Ishikawa (cell line): ENCODE measurements around the gene RBM20.

Experiments used
- CEBPB ChIP-seq: IDR thresholded peaks from 2 replicates; pipeline ENCODE4 v1.6.1; 2012
- CREB1 ChIP-seq: IDR thresholded peaks from 2 replicates; pipeline ENCODE4 v1.6.1; 2012; ENCODE audit warnings: low read depth
- EGR1 ChIP-seq: IDR thresholded peaks from 2 replicates; pipeline ENCODE4 v1.6.1; 2012
- EP300 ChIP-seq: IDR thresholded peaks from 2 replicates; pipeline ENCODE4 v1.6.1; 2012; ENCODE audit warnings: borderline replicate concordance
- FOXM1 ChIP-seq: IDR thresholded peaks from 2 replicates; pipeline ENCODE4 v1.6.1; 2012; ENCODE audit warnings: low read depth, borderline replicate concordance
- MAX ChIP-seq: IDR thresholded peaks from 2 replicates; pipeline ENCODE4 v1.6.1; 2012
- NFIC ChIP-seq: IDR thresholded peaks from 2 replicates; pipeline ENCODE4 v1.6.1; 2012
- RAD21 ChIP-seq: IDR thresholded peaks from 2 replicates; pipeline ENCODE4 v1.6.1; 2012; ENCODE audit warnings: low read depth
- REST ChIP-seq: IDR thresholded peaks from 2 replicates; pipeline ENCODE4 v1.6.1; 2012; ENCODE audit warnings: low read depth, mild to moderate bottlenecking
- TAF1 ChIP-seq: IDR thresholded peaks from 2 replicates; pipeline ENCODE4 v1.6.1; 2012; ENCODE audit warnings: low read depth, mild to moderate bottlenecking
- TCF12 ChIP-seq: IDR thresholded peaks from 2 replicates; pipeline ENCODE4 v1.6.1; 2012; ENCODE audit warnings: low read depth
- TEAD4 ChIP-seq: IDR thresholded peaks from 2 replicates; pipeline ENCODE4 v1.6.1; 2012
- USF1 ChIP-seq: IDR thresholded peaks from 2 replicates; pipeline ENCODE4 v1.6.1; 2012
- YY1 ChIP-seq: IDR thresholded peaks from 2 replicates; pipeline ENCODE4 v1.6.1; 2012; ENCODE audit warnings: low read depth
- ZBTB7A ChIP-seq: IDR thresholded peaks from 2 replicates; pipeline ENCODE4 v1.6.1; 2012; ENCODE audit warnings: low read depth

The RBM20 gene

GRCh38 chr10:110670335-110670734 is 26.2 kb downstream of the RBM20 start:
- no peak for TF ChIP-seq FOXM1
- TF ChIP-seq MAX = no peak

- TF ChIP-seq TEAD4 (no peak), CREB1 (no peak), ZBTB7A (peak; percentile 94), EP300 (no peak), EGR1 (no peak), CEBPB (no peak), TCF12 (peak; percentile 35; the same call in 1 of the 2 replicates), USF1 (0 out of 2 replicates have a peak, but pooled peaks have one; percentile 16), NFIC (peak; percentile 64), RAD21 (peak; percentile 79), YY1 (peak; percentile 41; the same call in 1 of the 2 replicates), REST (no peak), FOXM1 (no peak; the same call in 1 of the 2 replicates), TAF1 (no peak; the same call in 1 of the 2 replicates), MAX (peak; percentile 94)
These were observed 27.8 kb downstream of the RBM20 start for GRCh38 chr10:110671788-110672579.

GRCh38 chr10:110672580-110672919 is 28.4 kb downstream of the RBM20 start:
- TF ChIP-seq RAD21 = no peak
- TF ChIP-seq NFIC = no peak
- no peak for TF ChIP-seq CREB1
- TF ChIP-seq TEAD4 = no peak
- no peak for TF ChIP-seq TAF1
- TF ChIP-seq USF1 = no peak
- no peak for TF ChIP-seq YY1
- no peak for TF ChIP-seq MAX
- no peak; the same call in 1 of the 2 replicates for TF ChIP-seq ZBTB7A
- TF ChIP-seq EGR1 = no peak
- no peak for TF ChIP-seq EP300
- TF ChIP-seq FOXM1 = no peak
- TF ChIP-seq CEBPB = no peak
- no peak for TF ChIP-seq TCF12

- no peak for TF ChIP-seq RAD21
These were observed 31.9 kb downstream of the RBM20 start for GRCh38 chr10:110676016-110676415.

- TF ChIP-seq CEBPB (no peak), RAD21 (no peak), REST (no peak), TAF1 (no peak), EP300 (no peak), ZBTB7A (no peak), NFIC (no peak), FOXM1 (no peak), TEAD4 (no peak), TCF12 (no peak), USF1 (no peak), MAX (no peak), EGR1 (no peak)
These were observed 35.5 kb downstream of the RBM20 start for GRCh38 chr10:110679486-110680272.
